GM12892 (cell line): Measurements from ENCODE around the gene ATE1.

Source experiments
- POLR2A ChIP-seq: IDR thresholded peaks from 2 replicates; pipeline ENCODE4 v1.6.1; 2011; ENCODE audit warnings: low read depth, low read length, control low read depth
- POLR2AphosphoS5 ChIP-seq: IDR thresholded peaks from 2 replicates; pipeline ENCODE4 v1.6.1; 2011; ENCODE audit warnings: low read depth, low read length, control low read depth

DNA sequence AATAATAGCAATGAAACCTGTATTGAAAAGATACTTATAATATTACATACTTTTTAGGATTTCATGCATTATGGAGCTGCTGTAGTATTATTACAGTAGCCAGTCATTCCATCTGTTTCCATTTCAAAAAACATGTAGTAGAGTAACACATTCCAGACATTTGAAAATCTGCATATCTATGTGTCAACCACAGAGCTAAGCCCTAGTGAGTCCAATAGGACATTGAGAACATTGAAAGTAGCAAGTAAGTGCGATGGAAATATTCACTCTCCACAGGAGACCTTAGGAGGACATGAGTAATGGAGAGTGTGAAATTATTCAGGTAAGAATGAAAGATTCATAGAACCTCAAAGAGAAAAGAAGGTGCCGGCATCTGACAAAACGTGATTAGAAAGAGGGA lies 31.8 kb upstream of the ATE1 start:
- TF ChIP-seq POLR2A (no peak), POLR2AphosphoS5 (no peak)
